OCI-LY7 (cell line): ENCODE measurements around the gene NAT10.

Experiments
- CTCF ChIP-seq: fragments of 200-600 bp; sonication (generic); conservative IDR thresholded peaks from 2 replicates; pipeline ENCODE4 v1.5.1; 2014; ENCODE audit warnings: mild to moderate bottlenecking, antibody characterized with exemption, low read length, moderate library complexity, mixed read lengths
- EZH2phosphoT487 ChIP-seq: fragments of 200-600 bp; sonication (generic); IDR thresholded peaks from 2 replicates; pipeline ENCODE4 v1.6.1; 2018; ENCODE audit warnings: low read depth, borderline replicate concordance, mild to moderate bottlenecking, mixed run types, antibody characterized with exemption, low read length, moderate library complexity, mixed read lengths

GRCh38 chr11:34143048-34143447 is 37.6 kb downstream of the NAT10 start:
- no peak for TF ChIP-seq CTCF
- no peak for TF ChIP-seq EZH2phosphoT487
